Measurements from ENCODE around the gene PLCL2. TPM values are rescaled to one million over a fixed set of nuclear protein-coding genes. Genes with fewer than 3 reads are reported as not detected.

PLCL2 gene
- total and polyA plus RNA-seq, 2 donors (not counting 1 experiment from before 2014, with no cell fraction given) = 21.7 to 55.2 TPM

- H3K9me3 ChIP-seq (ENCODE audit: control extremely low read depth in 1 of 3, control insufficient read depth in 2 of 3, insufficient read depth in 1 of 3, low read length in 2 of 3) = no peaks in the 10 kb centered on the region
- H3K4me2 ChIP-seq (replicated peaks; ENCODE audit: low read depth, low read length, poor library complexity, severe bottlenecking) = no peak overlapping the region
- no peak overlapping the region for H2AFZ ChIP-seq (ENCODE audit: insufficient read depth, low read depth, low read length, poor library complexity, severe bottlenecking)
- H3K9ac ChIP-seq (ENCODE audit: low read length) = no peak overlapping the region
- peaks cover 71% of the 10 kb centered on the region for H4K20me1 ChIP-seq (ENCODE audit: control insufficient read depth, insufficient read depth, low read length, poor library complexity, severe bottlenecking)
- ATAC-seq (ENCODE audit: low read depth) (no peak), DNase-seq (no peak)
- ChIA-PET POLR2A (no interaction called here), CTCF (interaction anchor here (0.6 kb wide), 2 partner anchors 165 to 166 kb away, joined by 3 read pairs; no protein-coding TSS in a partner anchor)
- intact Hi-C loops (cut with micrococcal nuclease) = loop anchor here (5.0 kb wide), 1 partner anchor 1008 kb away; no protein-coding TSS in a partner anchor
- H3K4me1 ChIP-seq (ENCODE audit: control insufficient read depth in 2 of 2, insufficient read depth in 2 of 2, low read length in 2 of 2) = peaks cover 23 to 26% of the 10 kb centered on the region in 2 donors
- H3K27ac ChIP-seq (ENCODE audit: low read length in 2 of 2) = no peak overlapping the region
- TF ChIP-seq CTCF (IDR thresholded peaks at IDR 0.05) (no peak), EZH2 (IDR thresholded peaks at IDR 0.05; ENCODE audit: borderline replicate concordance, insufficient read depth, low read depth, low read length, poor library complexity, severe bottlenecking) (no peak)
- no peaks in the 10 kb centered on the region for H3K27me3 ChIP-seq (replicated peaks in 1 of 4; ENCODE audit: control extremely low read depth in 1 of 4, control insufficient read depth in 3 of 4, insufficient read depth in 4 of 4, low read length in 3 of 4)
- no peaks in the 10 kb centered on the region for H3K36me3 ChIP-seq (replicated peaks in 1 of 2; ENCODE audit: control extremely low read depth in 1 of 2, control insufficient read depth in 1 of 2, extremely low read depth in 1 of 2, insufficient read depth in 2 of 2, low read length in 1 of 2)
- no peaks in the 10 kb centered on the region for H3K9me3 Mint-ChIP-seq (ENCODE audit: insufficient read depth)
- H3K27me3 Mint-ChIP-seq = no peaks in the 10 kb centered on the region
- peaks cover 74% of the 10 kb centered on the region for H3K4me1 Mint-ChIP-seq
- no peak overlapping the region for H3K4me3 ChIP-seq (ENCODE audit: control extremely low read depth in 1 of 5, extremely low read depth in 1 of 5, insufficient read depth in 1 of 5, low read depth in 2 of 5, low read length in 4 of 5)
- 79% methylated on average over 2 of the region's 4 CpGs for WGBS (ENCODE audit: insufficient coverage)
- peak overlapping the region; percentile 21 for H3K4me3 Mint-ChIP-seq
- H3K79me2 ChIP-seq (ENCODE audit: control insufficient read depth, insufficient read depth, low read length) = peaks cover 85% of the 10 kb centered on the region
- H3K27ac Mint-ChIP-seq = peak overlapping the region; percentile 43
Measured at GRCh38 chr3:16994854-16995525, 110.2 kb downstream of the PLCL2 start.

GRCh38 chr3:16995601-16996000 is 110.8 kb downstream of the PLCL2 start:
- WGBS (ENCODE audit: insufficient coverage) = 100% methylated on average over 1 of the region's 3 CpGs
- Mint-ChIP-seq H3K27ac (no peak overlapping the region), H3K4me1 (peaks cover 75% of the 10 kb centered on the region), H3K27me3 (no peaks in the 10 kb centered on the region), H3K9me3 (ENCODE audit: insufficient read depth) (no peaks in the 10 kb centered on the region), H3K4me3 (no peak overlapping the region)
- no peaks in the 10 kb centered on the region for H3K36me3 ChIP-seq (replicated peaks in 1 of 2; ENCODE audit: control extremely low read depth in 1 of 2, control insufficient read depth in 1 of 2, extremely low read depth in 1 of 2, insufficient read depth in 2 of 2, low read length in 1 of 2)
- DNase-seq (no peak), ATAC-seq (ENCODE audit: low read depth) (no peak)
- no peak overlapping the region for H3K4me3 ChIP-seq (ENCODE audit: control extremely low read depth in 1 of 5, extremely low read depth in 1 of 5, insufficient read depth in 1 of 5, low read depth in 2 of 5, low read length in 4 of 5)
- H3K9me3 ChIP-seq (ENCODE audit: control extremely low read depth in 1 of 3, control insufficient read depth in 2 of 3, insufficient read depth in 1 of 3, low read length in 2 of 3) = no peaks in the 10 kb centered on the region
- peaks cover 23 to 26% of the 10 kb centered on the region in 2 donors for H3K4me1 ChIP-seq (ENCODE audit: control insufficient read depth in 2 of 2, insufficient read depth in 2 of 2, low read length in 2 of 2)
- H4K20me1 ChIP-seq (ENCODE audit: control insufficient read depth, insufficient read depth, low read length, poor library complexity, severe bottlenecking) = peaks cover 68% of the 10 kb centered on the region
- CTCF ChIA-PET = interaction anchor here (0.6 kb wide), 2 partner anchors 164 to 167 kb away, joined by 3 read pairs; no protein-coding TSS in a partner anchor
- no peak overlapping the region for H3K9ac ChIP-seq (ENCODE audit: low read length)
- H3K4me2 ChIP-seq (replicated peaks; ENCODE audit: low read depth, low read length, poor library complexity, severe bottlenecking) = no peak overlapping the region
- no peak overlapping the region for H2AFZ ChIP-seq (ENCODE audit: insufficient read depth, low read depth, low read length, poor library complexity, severe bottlenecking)
- intact Hi-C loops (cut with micrococcal nuclease) = loop anchor here (5.0 kb wide), 1 partner anchor 1008 kb away; no protein-coding TSS in a partner anchor
- H3K79me2 ChIP-seq (ENCODE audit: control insufficient read depth, insufficient read depth, low read length) = peaks cover 83% of the 10 kb centered on the region
- no peaks in the 10 kb centered on the region for H3K27me3 ChIP-seq (replicated peaks in 1 of 4; ENCODE audit: control extremely low read depth in 1 of 4, control insufficient read depth in 3 of 4, insufficient read depth in 4 of 4, low read length in 3 of 4)
- TF ChIP-seq CTCF (IDR thresholded peaks at IDR 0.05) = no peak
- TF ChIP-seq EZH2 (IDR thresholded peaks at IDR 0.05; ENCODE audit: borderline replicate concordance, insufficient read depth, low read depth, low read length, poor library complexity, severe bottlenecking) = no peak
- POLR2A ChIA-PET = no interaction called here
- H3K27ac ChIP-seq (ENCODE audit: low read length in 2 of 2) = no peak overlapping the region

All from B cell (primary cell).